HUES64 (cell line): ENCODE data around the gene KCNQ1.

Experiments
- H3K27ac ChIP-seq: 2 replicates; pipeline ENCODE4 v1.7.0; 2013; ENCODE audit warnings: low read depth, low read length, inconsistent platforms
- H3K27me3 ChIP-seq: 2 replicates; pipeline ENCODE4 v1.6.1; 2013; ENCODE audit warnings: mild to moderate bottlenecking, low read length; ENCODE audit not compliant: insufficient read depth
- H3K36me3 ChIP-seq: 2 replicates; pipeline ENCODE4 v1.6.1; 2013; ENCODE audit warnings: mild to moderate bottlenecking, low read length; ENCODE audit not compliant: insufficient read depth
- H3K4me1 ChIP-seq: 2 replicates; pipeline ENCODE4 v1.6.1; 2013; ENCODE audit warnings: mild to moderate bottlenecking, low read length, moderate library complexity; ENCODE audit not compliant: insufficient read depth
- H3K4me3 ChIP-seq: 2 replicates; pipeline ENCODE4 v1.5.1; 2013; ENCODE audit warnings: mild to moderate bottlenecking, low read length, moderate library complexity
- H3K9ac ChIP-seq: 2 replicates; pipeline ENCODE4 v1.6.1; 2013; ENCODE audit warnings: mild to moderate bottlenecking, low read depth, low read length
- H3K9me3 ChIP-seq: 2 replicates; pipeline ENCODE4 v1.6.1; 2013; ENCODE audit warnings: low read depth, low read length; ENCODE audit not compliant: insufficient read depth
- WGBS: fragments of 150-250, 120-280 bp; methylation state at CpG from one replicate; pipeline ENCODE4 v1.1.7; 2013; ENCODE audit warnings: missing lambda C conversion rate; 5-methylcytosine and 5-hydroxymethylcytosine counted together

KCNQ1 gene

DNA sequence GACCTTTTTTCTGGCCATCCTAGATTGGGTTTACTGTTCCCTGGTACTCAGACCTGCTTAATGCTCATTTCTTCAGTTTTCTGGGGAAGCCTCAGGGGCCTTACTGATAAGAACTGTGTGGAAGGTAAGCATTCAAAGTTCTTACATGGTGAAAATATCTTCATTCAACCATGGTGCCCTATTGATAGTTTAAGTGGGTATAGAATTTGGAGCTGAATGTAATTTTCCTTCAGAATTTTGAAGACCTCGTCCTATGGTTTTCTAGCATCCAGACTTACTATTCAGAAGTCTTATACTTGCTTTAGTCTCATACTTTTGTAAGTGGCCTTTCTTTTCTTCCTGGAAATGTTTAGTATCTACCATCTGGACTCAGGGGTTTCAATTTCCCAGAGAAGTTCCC lies 365.0 kb downstream of the KCNQ1 start:
- Histone ChIP-seq H3K9me3 (no peaks in the 10 kb centered on the region), H3K9ac (no peak overlapping the region), H3K4me3 (no peak overlapping the region), H3K36me3 (no peaks in the 10 kb centered on the region), H3K27me3 (peaks cover 14% of the 10 kb centered on the region; the same call in 1 of the 2 replicates), H3K27ac (no peak overlapping the region), H3K4me1 (no peaks in the 10 kb centered on the region)
- WGBS, result 100% methylated on average over 1 of the region's 1 CpG

DNA sequence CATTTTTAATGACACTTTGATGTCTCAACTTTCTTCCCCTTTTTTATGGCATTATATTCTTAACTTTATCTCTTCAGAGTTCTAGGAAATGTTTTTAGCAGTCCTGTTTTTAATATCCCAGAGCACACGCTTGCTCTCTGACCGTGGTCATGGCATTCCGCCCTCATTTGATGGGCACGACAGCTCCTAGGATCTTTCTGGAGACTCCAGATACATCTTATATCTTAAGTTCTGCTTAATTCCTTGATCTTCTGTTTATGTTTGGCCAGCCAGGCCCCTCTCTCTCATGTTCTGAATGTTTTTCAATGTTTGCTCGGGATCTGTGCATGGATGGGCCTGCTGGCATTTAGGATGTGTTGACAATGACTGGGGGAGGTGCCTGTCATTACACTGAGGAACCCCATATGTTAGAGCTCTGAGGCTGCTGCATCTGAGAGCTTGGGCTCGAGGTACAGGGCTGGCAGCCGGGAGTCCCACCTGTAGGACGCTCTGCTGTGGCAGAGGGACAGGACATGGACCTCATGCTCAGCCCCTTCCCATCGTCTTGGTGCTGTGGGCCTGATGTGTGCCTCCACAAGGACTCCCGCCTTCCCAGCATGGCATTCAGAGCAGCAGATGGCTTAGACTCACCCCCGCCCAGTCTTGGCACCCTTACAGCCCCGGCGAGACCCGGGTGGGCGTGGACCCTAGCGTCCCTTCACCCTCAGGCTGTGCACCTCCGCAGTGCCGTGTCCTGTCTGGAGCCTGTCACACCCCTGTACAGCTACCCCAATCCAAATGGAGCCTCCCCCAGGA lies 365.8 kb downstream of the KCNQ1 start:
- Histone ChIP-seq H3K27ac (no peak overlapping the region), H3K4me3 (no peak overlapping the region), H3K4me1 (no peaks in the 10 kb centered on the region), H3K9ac (no peak overlapping the region), H3K9me3 (no peaks in the 10 kb centered on the region), H3K27me3 (peaks cover 14% of the 10 kb centered on the region; the same call in 1 of the 2 replicates), H3K36me3 (no peaks in the 10 kb centered on the region)
- WGBS, result 92% methylated on average over 18 of the region's 18 CpGs

DNA sequence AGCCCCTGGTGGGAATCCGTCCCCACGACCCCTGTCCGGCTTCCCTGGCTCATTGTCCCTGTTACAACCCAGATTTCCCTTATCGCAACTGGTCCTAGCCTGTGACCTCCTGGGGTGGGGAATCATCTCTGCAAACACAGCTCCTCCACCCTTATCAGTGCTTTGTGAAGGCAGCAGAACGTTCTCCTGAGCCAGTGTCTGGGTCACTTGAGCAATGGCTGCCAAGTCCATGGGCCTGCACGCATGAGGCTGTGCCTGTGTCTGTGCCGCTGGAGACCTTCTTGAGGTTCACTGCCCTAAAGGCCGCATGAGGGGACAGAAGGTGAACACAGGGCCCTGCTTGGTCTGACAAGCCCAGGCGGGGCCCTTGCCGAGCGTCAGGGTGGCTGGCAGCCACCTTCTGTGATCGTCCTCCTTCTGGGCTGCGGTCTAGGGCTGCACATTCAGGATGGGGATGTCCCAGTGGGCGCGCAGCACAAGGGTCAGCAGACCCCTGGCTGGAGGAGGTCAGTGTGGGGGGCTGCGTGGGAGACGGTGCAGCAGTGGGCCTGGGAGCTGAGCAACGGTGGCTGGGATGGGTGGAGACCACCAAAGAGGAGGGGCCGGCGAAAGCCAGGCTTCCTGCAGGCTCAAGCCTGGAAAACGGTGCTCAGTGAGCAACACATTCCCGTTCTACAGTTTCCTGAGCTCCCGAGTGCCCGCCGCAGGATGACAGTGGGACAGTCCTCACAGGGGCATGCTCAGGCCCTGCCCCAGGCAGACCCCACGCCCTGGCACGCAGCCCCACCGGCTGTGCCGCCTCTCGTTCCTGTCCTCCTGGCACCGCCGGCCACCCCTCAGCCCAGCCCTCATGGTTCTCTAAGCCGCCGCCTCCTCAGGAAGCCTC lies 366.6 kb downstream of the KCNQ1 start:
- 86% methylated on average over 34 of the region's 34 CpGs for WGBS
- Histone ChIP-seq H3K27ac (no peak overlapping the region), H3K9ac (no peak overlapping the region), H3K27me3 (peaks cover 14% of the 10 kb centered on the region; the same call in 1 of the 2 replicates), H3K4me3 (no peak overlapping the region), H3K9me3 (peaks cover 5% of the 10 kb centered on the region; the same call in 1 of the 2 replicates), H3K36me3 (no peaks in the 10 kb centered on the region), H3K4me1 (no peaks in the 10 kb centered on the region)

- H3K27ac ChIP-seq, result no peak overlapping the region
- peaks cover 6% of the 10 kb centered on the region; the same call in 1 of the 2 replicates for H3K9me3 ChIP-seq
- H3K27me3 ChIP-seq, result peaks cover 14% of the 10 kb centered on the region; the same call in 1 of the 2 replicates
- no peaks in the 10 kb centered on the region for H3K4me1 ChIP-seq
- H3K4me3 ChIP-seq, result no peak overlapping the region
- H3K9ac ChIP-seq, result no peak overlapping the region
- WGBS, result 43% methylated on average over 17 of the region's 17 CpGs
- no peaks in the 10 kb centered on the region for H3K36me3 ChIP-seq
These were observed 367.7 kb downstream of the KCNQ1 start for GRCh38 chr11:2812371-2812991.

- Histone ChIP-seq H3K9ac (no peak overlapping the region), H3K9me3 (peaks cover 6% of the 10 kb centered on the region; the same call in 1 of the 2 replicates), H3K27me3 (peaks cover 14% of the 10 kb centered on the region; the same call in 1 of the 2 replicates), H3K4me1 (no peaks in the 10 kb centered on the region), H3K4me3 (no peak overlapping the region), H3K27ac (no peak overlapping the region), H3K36me3 (no peaks in the 10 kb centered on the region)
- 71% methylated on average over 14 of the region's 14 CpGs for WGBS
These were observed 368.5 kb downstream of the KCNQ1 start for GRCh38 chr11:2813141-2813908.

- no peaks in the 10 kb centered on the region for H3K36me3 ChIP-seq
- H3K27ac ChIP-seq, result no peak overlapping the region
- no peaks in the 10 kb centered on the region for H3K4me1 ChIP-seq
- WGBS, result 92% methylated on average over 1 of the region's 1 CpG
- H3K9me3 ChIP-seq, result peaks cover 6% of the 10 kb centered on the region; the same call in 1 of the 2 replicates
- H3K27me3 ChIP-seq, result peaks cover 14% of the 10 kb centered on the region; the same call in 1 of the 2 replicates
- no peak overlapping the region for H3K4me3 ChIP-seq
- H3K9ac ChIP-seq, result no peak overlapping the region
These were observed 369.2 kb downstream of the KCNQ1 start for GRCh38 chr11:2813968-2814367.

- no peaks in the 10 kb centered on the region for H3K4me1 ChIP-seq
- H3K9ac ChIP-seq, result no peak overlapping the region
- WGBS, result 86% methylated on average over 5 of the region's 5 CpGs
- H3K27me3 ChIP-seq, result peaks cover 8% of the 10 kb centered on the region; the same call in 1 of the 2 replicates
- H3K4me3 ChIP-seq, result no peak overlapping the region
- peaks cover 6% of the 10 kb centered on the region; the same call in 1 of the 2 replicates for H3K9me3 ChIP-seq
- H3K36me3 ChIP-seq, result no peaks in the 10 kb centered on the region
- H3K27ac ChIP-seq, result no peak overlapping the region
These were observed 369.9 kb downstream of the KCNQ1 start for GRCh38 chr11:2814751-2815150.

DNA sequence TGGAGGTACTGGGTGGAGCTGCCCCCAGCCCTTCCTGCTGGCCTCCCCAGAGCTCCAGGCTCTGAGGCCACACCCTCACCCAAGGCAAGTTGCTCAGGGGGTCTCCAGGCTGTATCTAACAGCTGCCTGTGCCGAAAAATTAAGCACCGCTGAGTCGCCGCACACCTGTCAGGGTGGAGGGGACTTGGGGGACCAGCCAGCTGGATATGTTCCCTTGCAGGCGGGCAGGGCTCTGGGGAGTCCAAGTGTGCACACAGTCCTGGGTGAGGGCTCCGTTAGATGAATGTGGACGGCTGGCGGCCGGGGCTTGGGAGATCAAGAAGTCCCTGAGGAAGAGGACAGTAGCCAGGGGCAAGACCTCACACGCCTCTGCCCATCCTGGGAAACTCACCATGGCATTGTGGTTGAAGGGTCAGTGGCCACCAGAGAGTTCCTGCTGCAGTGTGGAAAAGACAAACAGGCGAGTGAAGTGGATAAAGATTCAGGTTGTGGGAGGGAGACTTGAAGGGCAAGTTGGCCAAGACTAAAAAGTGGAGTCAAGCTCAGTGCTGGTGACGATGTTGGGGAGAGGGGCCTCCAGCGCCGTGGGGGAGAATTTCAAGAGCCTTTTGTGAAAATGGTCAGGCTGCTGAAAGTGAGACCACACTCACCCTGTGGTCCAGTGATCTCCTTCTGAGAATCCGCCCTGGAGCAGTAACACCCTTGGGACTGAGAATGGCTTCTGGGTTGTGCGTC lies 371.1 kb downstream of the KCNQ1 start:
- Histone ChIP-seq H3K27me3 (no peaks in the 10 kb centered on the region; the same call in 1 of the 2 replicates), H3K9ac (no peak overlapping the region), H3K36me3 (no peaks in the 10 kb centered on the region), H3K4me1 (no peaks in the 10 kb centered on the region), H3K9me3 (peaks cover 6% of the 10 kb centered on the region; the same call in 1 of the 2 replicates), H3K4me3 (no peak overlapping the region), H3K27ac (no peak overlapping the region)
- 93% methylated on average over 16 of the region's 16 CpGs for WGBS

- Histone ChIP-seq H3K27me3 (no peaks in the 10 kb centered on the region; the same call in 1 of the 2 replicates), H3K9me3 (peaks cover 6% of the 10 kb centered on the region; the same call in 1 of the 2 replicates), H3K9ac (no peak overlapping the region), H3K36me3 (no peaks in the 10 kb centered on the region), H3K4me1 (no peaks in the 10 kb centered on the region), H3K27ac (no peak overlapping the region), H3K4me3 (no peak overlapping the region)
- WGBS, result 89% methylated on average over 2 of the region's 2 CpGs
These were observed 371.7 kb downstream of the KCNQ1 start for GRCh38 chr11:2816523-2816922.
